Measurements from ENCODE around the gene KIF13A.
"Not testable (repeated sequence)": the region's sequence is repeated elsewhere in the genome, so short reads cannot be mapped to it uniquely, and the experiment has no call there.

Gene KIF13A

GRCh38 chr6:17987447-17987696, at the start of gene KIF13A:
Gene KIF13A (minus strand): TSS chr6:17987635. CDS start chr6:17987463, 172 bp downstream.
- no peak for DNase-seq (ENCODE audit: extremely low read depth in 1 of 2, low read depth in 1 of 2)

- DNase-seq (ENCODE audit: extremely low read depth in 1 of 2, low read depth in 1 of 2), result no peak
Measured at GRCh38 chr6:18036781-18037180, 49.3 kb upstream of the KIF13A start.

DNA sequence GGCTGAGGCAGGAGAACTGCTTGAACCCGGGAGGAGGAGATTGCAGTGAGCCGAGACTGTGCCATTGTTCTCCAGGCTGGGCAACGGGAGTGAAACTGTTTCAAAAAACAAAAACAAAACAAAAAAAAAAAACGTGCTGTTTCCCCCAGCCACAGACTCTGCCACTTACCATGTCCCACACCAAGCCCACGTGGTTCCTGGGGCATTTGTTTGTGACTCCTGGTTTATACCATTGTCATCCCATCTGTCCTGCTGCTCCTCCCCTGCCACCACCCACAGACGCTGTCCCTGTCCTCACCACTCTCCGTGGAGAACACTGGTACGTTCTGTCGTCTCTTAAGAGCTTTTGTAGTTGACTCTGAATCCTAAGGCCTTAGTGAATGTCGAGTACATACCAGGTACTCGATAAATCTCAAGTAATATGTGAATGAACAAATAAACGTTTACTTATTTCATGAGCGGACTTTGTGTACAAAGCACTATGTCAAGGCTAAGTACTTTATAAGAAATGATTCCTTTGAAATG, 48.0 kb upstream of the KIF13A start:
- DNase-seq (ENCODE audit: extremely low read depth in 1 of 2, low read depth in 1 of 2), result no peak

DNA sequence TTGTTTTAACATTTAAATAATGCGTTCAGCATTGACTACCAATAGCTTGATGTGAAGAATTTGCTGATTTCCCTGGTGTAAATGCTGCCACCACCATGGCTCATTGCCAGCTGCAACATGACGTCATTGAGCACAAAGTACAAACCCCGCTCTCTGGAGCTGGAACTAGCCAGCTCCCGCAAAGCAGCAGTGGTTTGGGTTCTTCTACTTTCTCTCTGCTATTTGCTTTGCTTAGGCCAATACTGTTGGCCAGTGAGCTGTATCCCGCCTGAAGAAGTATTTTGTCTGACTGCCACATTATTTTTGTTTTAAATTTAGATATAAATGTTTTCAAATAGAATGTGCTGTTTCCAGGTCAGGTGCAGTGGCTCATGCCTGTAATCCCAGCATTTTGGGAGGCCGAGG, 47.4 kb upstream of the KIF13A start:
- no peak for DNase-seq (ENCODE audit: extremely low read depth in 1 of 2, low read depth in 1 of 2)

DNA sequence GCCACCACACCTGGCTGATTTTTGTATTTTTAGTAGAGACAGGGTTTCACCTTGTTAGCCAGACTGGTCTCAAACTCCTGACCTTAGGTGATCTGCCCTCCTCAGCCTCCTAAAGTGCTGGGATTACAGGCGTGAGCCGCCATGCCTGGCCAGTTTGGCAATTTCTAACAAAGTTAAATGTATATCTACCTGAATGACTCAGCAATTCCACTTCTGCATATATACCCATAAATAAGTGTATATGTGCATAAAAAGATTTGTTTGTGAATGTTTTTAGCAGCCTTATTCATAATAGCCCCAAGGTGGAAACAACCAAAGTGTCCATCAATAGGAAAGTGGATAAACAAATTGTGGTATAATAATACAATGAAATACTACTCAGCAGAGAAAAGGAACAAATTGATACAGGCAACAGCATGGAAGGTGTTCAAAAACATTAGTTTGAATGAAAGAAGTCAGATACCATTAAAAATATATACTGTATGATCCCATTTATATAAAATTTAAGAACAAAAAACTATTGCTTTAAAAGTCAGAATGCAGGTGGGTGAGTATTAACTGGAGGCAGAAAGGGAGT, 44.3 kb upstream of the KIF13A start:
- no peak for DNase-seq (ENCODE audit: extremely low read depth in 1 of 2, low read depth in 1 of 2)

DNA sequence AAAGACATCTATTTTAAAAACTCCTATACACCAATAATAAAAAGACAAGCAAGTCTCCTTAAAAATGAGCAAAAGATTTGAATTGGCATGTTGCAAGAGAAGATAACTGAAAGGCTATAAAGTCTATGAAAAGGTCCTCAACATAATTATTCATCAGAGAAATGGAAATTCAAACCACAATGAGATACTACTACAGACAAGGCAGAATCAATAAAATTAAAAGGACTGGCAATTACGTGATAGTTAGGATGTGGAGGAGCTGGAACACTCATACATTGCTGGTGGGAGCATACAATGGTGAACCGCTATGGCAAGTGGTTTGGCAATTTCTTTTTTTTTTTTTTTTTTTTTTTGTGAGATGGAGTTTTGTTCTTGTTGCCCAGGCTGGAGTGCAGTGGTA, 43.8 kb upstream of the KIF13A start:
- DNase-seq (ENCODE audit: extremely low read depth in 1 of 2, low read depth in 1 of 2), result no peak

GRCh38 chr6:18028332-18028731, 40.9 kb upstream of the KIF13A start:
- DNase-seq (ENCODE audit: extremely low read depth in 1 of 2, low read depth in 1 of 2), result no peak

- DNase-seq (ENCODE audit: extremely low read depth in 1 of 2, low read depth in 1 of 2), result no peak
Measured at GRCh38 chr6:18025596-18025995, 38.2 kb upstream of the KIF13A start.

DNA sequence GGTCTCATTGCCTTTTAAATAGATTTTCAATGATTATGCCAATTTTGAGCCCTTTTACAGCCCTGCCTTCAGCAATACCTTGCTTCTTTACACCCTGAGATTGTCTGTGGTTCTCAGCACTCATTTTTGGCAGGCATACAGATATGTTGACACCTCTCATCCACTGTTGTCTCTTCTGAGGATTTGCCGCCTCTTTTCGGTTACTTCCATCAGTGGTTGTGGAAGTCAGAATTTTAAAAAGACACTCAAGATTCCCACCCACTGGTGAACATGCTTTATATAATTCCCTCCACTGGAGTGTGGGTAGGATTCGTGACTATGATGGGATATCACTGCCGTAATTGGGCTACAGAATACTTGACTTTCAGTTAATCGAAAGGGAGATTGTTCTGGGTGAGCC, 37.4 kb upstream of the KIF13A start:
- DNase-seq (ENCODE audit: extremely low read depth in 1 of 2, low read depth in 1 of 2), result no peak

DNA sequence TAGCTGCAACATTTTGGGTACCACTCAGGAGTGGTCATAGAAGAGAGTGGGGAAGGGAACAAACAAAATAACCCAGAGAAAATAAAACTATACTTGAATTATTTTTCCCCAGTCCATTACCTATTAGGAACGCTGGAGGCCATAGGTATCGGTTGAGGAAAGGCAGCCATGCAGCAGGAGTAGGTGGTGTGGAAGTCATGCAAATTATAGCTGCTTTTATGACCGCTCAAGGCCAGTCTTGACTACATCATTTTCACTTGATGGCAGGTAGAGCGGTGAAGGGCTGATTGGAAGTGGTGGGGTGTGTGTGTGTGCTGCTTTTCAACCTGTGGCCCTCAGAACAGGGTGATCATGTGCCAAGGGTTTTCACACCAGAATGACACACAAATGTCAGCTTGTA, 36.5 kb upstream of the KIF13A start:
- DNase-seq (ENCODE audit: extremely low read depth in 1 of 2, low read depth in 1 of 2), result no peak

GRCh38 chr6:18022398-18023231, 35.2 kb upstream of the KIF13A start:
- DNase-seq (ENCODE audit: extremely low read depth in 1 of 2, low read depth in 1 of 2), result no peak

DNA sequence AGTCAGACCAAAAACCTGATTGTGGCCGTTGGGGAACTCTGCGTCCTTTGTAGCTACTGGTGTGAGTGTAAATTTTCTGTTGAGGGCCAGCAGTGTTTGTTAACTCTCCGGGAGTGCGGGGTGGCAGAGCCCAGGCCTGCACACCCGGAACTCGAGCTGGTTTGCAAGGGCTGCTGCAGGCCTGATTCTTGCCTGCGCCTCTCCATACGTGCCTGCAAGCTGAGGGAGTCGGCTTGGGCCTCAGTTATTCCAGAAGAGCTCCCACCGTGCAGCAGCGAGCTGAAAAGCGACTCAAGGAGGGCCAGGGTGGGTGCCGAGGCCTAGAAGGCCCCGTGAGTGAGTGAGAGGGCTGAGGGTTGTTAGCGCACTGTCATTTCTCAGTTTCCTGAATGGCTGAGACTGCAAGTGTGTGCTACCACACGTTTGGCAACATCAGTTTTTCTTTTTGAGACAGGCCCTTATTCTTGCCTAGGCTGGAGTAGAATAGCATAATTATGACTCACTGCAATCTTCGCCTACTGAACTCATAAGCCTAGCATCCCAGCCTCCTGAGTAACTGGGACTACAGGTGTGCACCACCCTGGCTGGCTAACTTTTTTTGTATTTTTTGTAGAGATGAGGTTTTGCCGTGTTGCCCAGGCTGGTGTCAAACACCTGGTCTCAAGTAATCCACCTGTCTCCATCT, 33.9 kb upstream of the KIF13A start:
- DNase-seq (ENCODE audit: extremely low read depth in 1 of 2, low read depth in 1 of 2), result no peak

DNA sequence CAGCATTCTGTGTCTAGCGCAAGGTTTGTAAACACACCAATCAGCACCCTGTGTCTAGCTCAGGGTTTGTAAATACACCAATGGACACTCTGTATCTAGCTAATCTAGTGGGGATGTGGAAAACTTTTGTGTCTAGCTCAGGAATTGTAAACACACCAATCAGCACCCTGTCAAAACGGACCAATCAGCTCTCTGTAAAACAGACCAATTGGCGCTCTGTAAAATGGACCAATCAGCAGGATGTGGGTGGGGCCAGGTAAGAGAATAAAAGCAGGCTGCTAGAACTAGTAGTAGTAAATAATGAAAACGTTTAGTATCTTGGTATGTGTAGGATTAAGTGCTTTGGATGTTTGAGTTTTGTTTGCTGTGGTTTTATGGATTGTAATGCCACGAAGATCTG, 33.1 kb upstream of the KIF13A start:
- not testable (repeated sequence) for DNase-seq (ENCODE audit: extremely low read depth in 1 of 2, low read depth in 1 of 2)

DNA sequence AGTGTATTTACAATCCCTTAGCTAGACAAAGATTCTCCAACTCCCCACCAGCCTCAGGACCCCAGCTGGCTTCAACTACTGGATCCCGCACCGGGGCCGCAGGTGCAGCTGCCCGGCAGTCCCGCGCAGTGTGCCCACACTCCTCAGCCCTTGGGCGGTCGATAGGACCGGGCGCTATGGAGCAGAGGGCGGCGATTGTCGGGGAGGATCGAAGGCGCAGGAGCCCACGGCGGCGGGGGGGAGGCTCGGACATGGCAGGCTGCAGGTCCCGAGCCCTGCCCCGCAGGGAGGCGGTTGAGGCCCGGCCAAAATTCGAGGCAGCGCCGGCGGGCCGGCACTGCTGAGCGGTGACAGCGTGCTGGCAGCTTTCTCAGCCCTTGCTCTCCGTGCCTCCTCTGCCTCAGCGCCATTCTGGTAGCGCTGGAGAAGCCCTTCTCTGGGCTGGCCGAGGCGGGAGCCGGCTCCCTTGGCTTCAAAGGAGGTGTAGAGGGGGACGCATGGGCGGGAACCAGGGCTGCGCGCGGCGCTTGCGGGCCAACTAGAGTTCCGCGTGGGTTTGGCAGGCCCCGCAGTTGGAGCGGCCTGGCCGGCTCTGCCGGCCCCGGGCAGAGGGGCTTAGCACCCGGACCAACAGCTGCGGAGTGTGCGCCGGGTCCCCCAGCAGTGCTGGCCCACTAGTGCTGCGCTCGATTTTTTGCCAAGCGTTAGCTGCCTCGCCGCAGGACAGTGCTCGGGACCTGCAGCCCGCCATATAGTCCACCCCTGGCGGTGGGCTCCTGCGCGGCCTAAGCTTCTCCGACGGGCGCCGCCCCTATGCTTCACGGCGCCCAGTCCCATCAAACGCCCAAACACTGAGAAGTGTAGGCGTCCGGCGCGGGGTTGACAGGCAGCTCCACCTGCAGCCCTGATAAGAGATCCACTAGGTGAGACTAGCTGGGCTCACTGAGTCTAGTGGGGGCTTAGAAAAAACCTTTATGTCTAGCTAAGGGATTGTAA, 32.4 kb upstream of the KIF13A start:
- no peak for DNase-seq (ENCODE audit: extremely low read depth in 1 of 2, low read depth in 1 of 2)

GRCh38 chr6:18019133-18019532, 31.7 kb upstream of the KIF13A start:
- DNase-seq (ENCODE audit: extremely low read depth in 1 of 2, low read depth in 1 of 2), result not testable (repeated sequence)

- no peak for DNase-seq (ENCODE audit: extremely low read depth in 1 of 2, low read depth in 1 of 2)
Measured at GRCh38 chr6:18016698-18017097, 29.3 kb upstream of the KIF13A start.

GRCh38 chr6:18016133-18016532, 28.7 kb upstream of the KIF13A start:
- DNase-seq (ENCODE audit: extremely low read depth in 1 of 2, low read depth in 1 of 2), result no peak

- no peak for DNase-seq (ENCODE audit: extremely low read depth in 1 of 2, low read depth in 1 of 2)
Measured at GRCh38 chr6:18011287-18011686, 23.9 kb upstream of the KIF13A start.

GRCh38 chr6:18010540-18010939, 23.1 kb upstream of the KIF13A start:
- DNase-seq (ENCODE audit: extremely low read depth in 1 of 2, low read depth in 1 of 2), result not testable (repeated sequence)

DNA sequence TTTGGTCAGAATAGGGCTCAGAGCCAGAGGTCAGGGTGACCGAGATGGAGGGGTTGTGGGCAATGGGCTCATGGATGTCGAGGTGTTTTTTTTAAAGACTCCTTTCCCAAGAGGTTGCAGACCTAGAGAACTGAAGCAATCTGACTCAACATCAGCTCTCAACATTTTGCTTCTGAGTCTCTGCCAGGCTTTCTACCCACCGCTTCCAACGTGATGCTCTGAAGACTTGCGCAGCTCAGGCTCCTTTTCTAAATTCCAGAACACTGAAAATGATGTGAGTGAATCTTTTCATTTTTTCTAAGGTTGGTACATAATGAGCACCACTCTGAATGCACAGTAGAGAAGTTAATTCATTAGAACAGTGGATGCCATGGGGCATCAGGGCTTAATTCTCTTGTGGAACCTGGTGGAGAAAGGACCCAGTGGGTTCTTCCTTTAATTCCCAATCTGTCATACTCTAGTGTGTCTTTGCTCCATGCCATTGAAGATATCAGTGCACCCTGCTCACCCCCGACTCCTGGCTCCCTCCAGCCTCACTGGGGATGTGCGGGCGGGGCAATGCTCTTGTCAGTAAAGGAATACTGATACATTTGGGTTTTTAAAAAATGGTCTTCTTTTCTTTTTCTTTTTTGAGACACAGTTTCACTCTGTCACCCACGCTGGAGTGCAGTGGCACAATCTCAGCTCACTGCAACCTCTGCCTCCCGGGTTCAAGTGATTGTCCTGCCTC, 17.0 kb upstream of the KIF13A start:
- DNase-seq (ENCODE audit: extremely low read depth in 1 of 2, low read depth in 1 of 2), result no peak

All from stimulated activated CD8-positive, alpha-beta memory T cell treated with anti-CD3 and anti-CD28 coated beads, Interleukin-7, amount 100 ng/mL, for 48 hours (primary cell).